GM19099 (cell line): ENCODE results near the gene RBBP7.

Experiments used
- POLR2A ChIP-seq: IDR thresholded peaks from 3 replicates; pipeline ENCODE4 v1.6.1; 2011; ENCODE audit warnings: low read depth; ENCODE audit not compliant: insufficient read length; ENCODE audit errors: extremely low read depth

Gene RBBP7

GRCh38 chrX:16870095-16870861 lies at the start of gene RBBP7:
Gene RBBP7, minus strand, starts transcription at chrX:16870362. Its CDS starts 309 bp downstream, at chrX:16870053.
- TF ChIP-seq POLR2A, result peak; percentile 71

- no peak for TF ChIP-seq POLR2A
Measured at GRCh38 chrX:16918979-16919378, 48.8 kb upstream of the RBBP7 start.

DNA sequence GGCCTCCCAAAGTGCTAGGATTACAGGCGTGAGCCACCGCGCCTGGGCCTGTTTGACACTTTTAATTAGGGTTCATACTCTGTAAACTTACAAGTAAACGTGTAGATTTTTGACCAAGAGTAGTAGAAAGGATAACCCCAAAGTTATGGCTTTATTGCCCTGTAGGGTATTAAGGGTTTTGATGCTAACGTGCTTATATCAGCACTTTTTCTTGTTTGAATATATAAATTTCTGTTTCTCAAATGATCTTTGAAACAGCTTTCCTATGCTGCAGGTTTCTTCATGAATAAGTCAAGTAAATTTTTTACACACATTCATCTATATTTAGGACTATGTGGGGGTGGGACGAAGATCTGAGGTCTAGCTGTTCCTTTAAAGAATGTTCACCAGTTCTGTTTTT lies 47.0 kb upstream of the RBBP7 start:
- TF ChIP-seq POLR2A, result no peak

GRCh38 chrX:16916561-16916960 lies 46.4 kb upstream of the RBBP7 start:
- TF ChIP-seq POLR2A, result no peak

- TF ChIP-seq POLR2A, result no peak
Measured at GRCh38 chrX:16914058-16914457, 43.9 kb upstream of the RBBP7 start.

- TF ChIP-seq POLR2A, result no peak
Measured at GRCh38 chrX:16910376-16910775, 40.2 kb upstream of the RBBP7 start.

DNA sequence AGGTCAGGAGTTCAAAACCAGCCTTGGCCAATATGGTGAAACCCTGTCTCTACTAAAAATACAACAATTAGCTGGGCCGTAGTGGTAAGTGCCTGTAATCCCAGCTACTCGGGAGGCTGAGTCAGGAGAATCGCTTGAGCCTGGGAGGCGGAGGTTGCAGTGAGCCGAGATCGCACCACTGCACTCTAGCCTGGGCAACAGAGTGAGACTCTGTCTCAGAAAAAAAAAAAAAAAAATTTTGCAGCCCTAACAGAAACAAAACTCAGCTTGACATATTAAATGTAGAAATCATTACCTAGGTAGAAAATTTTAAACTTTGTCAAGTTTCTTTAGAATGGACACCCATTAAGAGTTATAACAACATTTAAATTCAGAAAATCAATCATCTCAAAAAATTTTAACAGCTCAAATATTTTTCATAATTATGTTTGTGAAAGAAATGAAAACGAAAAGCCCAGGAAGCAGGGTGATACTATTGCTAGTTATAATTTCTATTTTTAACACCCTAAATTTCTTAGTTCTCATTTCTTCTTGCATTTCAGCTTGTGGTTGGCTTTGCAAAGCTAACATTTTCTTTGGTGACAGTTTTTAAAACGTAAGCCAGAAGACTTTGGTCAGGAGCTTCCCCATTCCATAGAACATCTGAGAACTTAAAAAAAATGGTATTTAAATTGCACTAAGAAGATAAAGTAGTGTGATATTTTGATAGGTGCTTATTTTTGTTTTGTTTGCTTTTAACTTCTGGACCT lies 33.3 kb upstream of the RBBP7 start:
- no peak for TF ChIP-seq POLR2A

DNA sequence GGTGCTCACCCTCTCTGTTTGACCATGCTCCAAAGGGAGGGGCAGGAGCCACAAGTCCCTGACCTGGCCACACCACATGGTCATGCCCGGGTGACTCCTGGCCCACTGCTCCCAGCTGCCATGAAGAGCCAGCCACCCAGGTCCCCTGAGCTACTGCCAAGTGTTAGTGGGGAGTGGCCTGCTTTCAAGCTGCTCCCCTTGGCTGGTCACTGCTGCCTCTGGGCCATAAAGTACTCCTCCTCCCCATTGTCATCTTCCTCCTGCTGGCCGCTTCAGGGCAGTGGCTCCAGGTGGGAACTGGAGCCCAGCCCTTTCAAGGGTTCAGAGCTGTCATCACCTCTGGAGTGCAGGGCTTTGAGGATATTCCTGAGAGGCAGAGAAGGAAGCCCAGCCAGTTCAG lies 27.3 kb upstream of the RBBP7 start:
- no peak for TF ChIP-seq POLR2A

DNA sequence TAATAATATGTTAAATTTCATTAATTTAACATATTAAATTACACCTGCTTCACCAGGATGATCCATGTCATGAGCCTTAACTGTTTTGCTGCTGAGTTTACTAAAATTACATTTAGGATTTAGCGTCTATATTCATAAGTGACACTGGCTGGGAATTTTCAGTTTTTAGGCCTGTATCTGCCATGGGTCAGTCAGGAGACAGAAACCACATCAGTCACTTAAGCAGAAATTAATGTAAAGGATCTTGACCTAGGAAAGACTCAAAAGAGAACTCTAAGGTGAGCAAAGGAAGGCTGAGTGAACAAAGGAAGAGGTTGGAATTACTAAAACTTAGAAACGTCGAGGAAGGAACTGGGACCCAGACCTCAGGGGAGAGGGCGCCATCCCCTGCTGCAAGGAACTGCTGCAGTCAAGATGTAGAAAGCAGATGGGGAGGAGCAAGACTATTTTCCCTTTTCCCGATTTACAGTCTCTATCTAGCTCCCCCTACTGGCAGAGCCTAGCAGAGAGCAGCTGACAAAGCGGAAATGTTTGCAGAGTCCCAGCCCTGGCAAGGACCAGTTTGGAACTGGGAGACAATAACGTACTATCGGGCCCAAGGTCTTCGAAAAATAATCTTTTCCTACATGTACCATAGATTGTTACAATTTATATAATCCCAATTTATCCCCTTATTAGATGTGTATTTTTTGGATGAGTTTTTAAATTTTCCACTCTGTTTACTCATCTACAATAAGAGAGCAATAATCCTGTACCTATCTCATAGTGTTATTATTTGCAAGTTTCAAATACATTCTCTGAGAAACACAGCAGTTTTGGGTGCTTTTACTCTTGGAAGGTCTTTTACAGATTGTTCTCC lies 22.6 kb upstream of the RBBP7 start:
- no peak for TF ChIP-seq POLR2A

- TF ChIP-seq POLR2A, result no peak
Measured at GRCh38 chrX:16885628-16886027, 15.5 kb upstream of the RBBP7 start.

- no peak for TF ChIP-seq POLR2A
Measured at GRCh38 chrX:16883487-16883804, 13.3 kb upstream of the RBBP7 start.

- TF ChIP-seq POLR2A, result no peak
Measured at GRCh38 chrX:16882702-16883486, 12.7 kb upstream of the RBBP7 start.

DNA sequence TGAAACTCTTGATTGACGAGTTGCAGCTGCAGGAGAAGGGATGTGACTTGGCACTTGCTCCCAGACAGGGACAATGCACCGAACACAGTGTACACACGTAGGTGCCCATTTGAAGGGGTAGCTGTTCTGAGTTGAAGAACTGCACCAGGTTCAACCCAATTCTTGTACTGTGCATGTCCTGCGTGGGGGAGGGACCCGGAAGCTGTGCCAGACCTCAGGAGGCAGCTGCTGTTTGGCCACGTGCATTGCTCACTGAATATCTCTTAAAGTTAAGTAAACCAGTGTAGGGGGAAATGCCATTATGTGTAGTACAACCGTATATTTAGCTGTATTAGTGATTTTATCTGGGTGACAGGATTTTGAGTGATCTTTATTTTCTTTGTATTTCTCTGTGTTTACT lies 12.0 kb upstream of the RBBP7 start:
- TF ChIP-seq POLR2A, result no peak

GRCh38 chrX:16876696-16877095 lies 6.5 kb upstream of the RBBP7 start:
- TF ChIP-seq POLR2A, result no peak
